H9 (cell line): ENCODE measurements around the gene GET4. TPM values are rescaled to one million over a fixed set of nuclear protein-coding genes. Genes with fewer than 3 reads are reported as not detected.

ENCODE experiments used
- DNase-seq: peaks from one replicate; pipeline ENCODE4 v3.0.0-alpha.2; 2017
- H2AFZ ChIP-seq: one replicate; pipeline ENCODE4 v1.6.1; 2013; ENCODE audit warnings: mild to moderate bottlenecking, low read length, control low read depth, moderate library complexity
- H2AK5ac ChIP-seq: 2 replicates; pipeline ENCODE4 v1.6.1; 2013; ENCODE audit warnings: low read length, control low read depth, mixed read lengths; ENCODE audit not compliant: insufficient read length
- H2BK120ac ChIP-seq: one replicate; pipeline ENCODE4 v1.6.1; 2013; ENCODE audit warnings: low read depth, mild to moderate bottlenecking, low read length, control low read depth, inconsistent platforms; ENCODE audit not compliant: poor library complexity, severe bottlenecking
- H2BK12ac ChIP-seq: 2 replicates; pipeline ENCODE4 v1.6.1; 2013; ENCODE audit warnings: low read length, control low read depth, mixed read lengths, low read depth; ENCODE audit not compliant: insufficient read length
- H2BK15ac ChIP-seq: 2 replicates; pipeline ENCODE4 v1.6.1; 2013; ENCODE audit warnings: low read depth, low read length, control low read depth
- H2BK20ac ChIP-seq: one replicate; pipeline ENCODE4 v1.6.1; 2013; ENCODE audit warnings: low read depth, mild to moderate bottlenecking, low read length, control low read depth, inconsistent platforms; ENCODE audit not compliant: poor library complexity, severe bottlenecking
- H2BK5ac ChIP-seq: 2 replicates; pipeline ENCODE4 v1.6.1; 2013; ENCODE audit warnings: low read length, control low read depth, mixed read lengths; ENCODE audit not compliant: insufficient read length
- H3K14ac ChIP-seq: 2 replicates; pipeline ENCODE4 v1.6.1; 2013; ENCODE audit warnings: low read length, control low read depth; ENCODE audit not compliant: insufficient read depth
- H3K18ac ChIP-seq: 2 replicates; pipeline ENCODE4 v1.6.1; 2013; ENCODE audit warnings: low read depth, mild to moderate bottlenecking, mixed read lengths, low read length, control low read depth; ENCODE audit not compliant: insufficient read length
- H3K23ac ChIP-seq: 2 replicates; pipeline ENCODE4 v1.6.1; 2013; ENCODE audit warnings: low read length, control low read depth, mixed read lengths, low read depth; ENCODE audit not compliant: insufficient read length
- H3K23me2 ChIP-seq: 2 replicates; pipeline ENCODE4 v1.6.1; 2013; ENCODE audit warnings: low read depth, mild to moderate bottlenecking, mixed read lengths, low read length, control low read depth; ENCODE audit not compliant: insufficient read length, poor library complexity, severe bottlenecking
- H3K27ac ChIP-seq: 2 replicates; pipeline ENCODE4 v1.5.1; 2013; ENCODE audit warnings: low read length, control low read depth, mixed read lengths, low read depth; ENCODE audit not compliant: insufficient read length
- H3K27me3 ChIP-seq: 2 replicates; pipeline ENCODE4 v1.6.1; 2013; ENCODE audit warnings: low read length, control low read depth, inconsistent platforms; ENCODE audit not compliant: insufficient read depth
- H3K4ac ChIP-seq: 2 replicates; pipeline ENCODE4 v1.6.1; 2013; ENCODE audit warnings: low read depth, mild to moderate bottlenecking, control low read depth, inconsistent platforms, low read length, moderate library complexity
- H3K4me1 ChIP-seq: 2 replicates; pipeline ENCODE4 v1.6.1; 2013; ENCODE audit warnings: low read length, control low read depth, inconsistent platforms; ENCODE audit not compliant: insufficient read depth
- H3K4me2 ChIP-seq: 2 replicates; pipeline ENCODE4 v1.6.1; 2013; ENCODE audit warnings: low read length, control low read depth, mixed read lengths; ENCODE audit not compliant: insufficient read length, insufficient read depth
- H3K56ac ChIP-seq: 2 replicates; pipeline ENCODE4 v1.6.1; 2013; ENCODE audit warnings: low read depth, mild to moderate bottlenecking, mixed read lengths, low read length, control low read depth; ENCODE audit not compliant: insufficient read length
- H3K79me1 ChIP-seq: 2 replicates; pipeline ENCODE4 v1.6.1; 2013; ENCODE audit warnings: low read depth, mild to moderate bottlenecking, moderate library complexity, low read length, control low read depth, inconsistent platforms; ENCODE audit not compliant: insufficient read depth, poor library complexity, severe bottlenecking
- H3K79me2 ChIP-seq: 2 replicates; pipeline ENCODE4 v1.6.1; 2013; ENCODE audit warnings: low read length, control low read depth, inconsistent platforms; ENCODE audit not compliant: insufficient read depth
- H3K9ac ChIP-seq: 2 replicates; pipeline ENCODE4 v1.6.1; 2013; ENCODE audit warnings: low read length, control low read depth, mixed read lengths; ENCODE audit not compliant: insufficient read length; ENCODE audit errors: extremely low read depth
- H3K9me3 ChIP-seq: one replicate; pipeline ENCODE4 v1.6.1; 2013; ENCODE audit warnings: low read depth, low read length, inconsistent platforms; ENCODE audit not compliant: control insufficient read depth
- H3T11ph ChIP-seq: one replicate; pipeline ENCODE4 v1.6.1; 2013; ENCODE audit warnings: mild to moderate bottlenecking, low read length, control low read depth, inconsistent platforms
- H4K20me1 ChIP-seq: one replicate; pipeline ENCODE4 v1.6.1; 2013; ENCODE audit not compliant: control insufficient read depth, insufficient read length, insufficient read depth
- H4K5ac ChIP-seq: 2 replicates; pipeline ENCODE4 v1.6.1; 2013; ENCODE audit warnings: low read depth, mild to moderate bottlenecking, mixed read lengths, low read length, control low read depth; ENCODE audit not compliant: insufficient read length
- H4K8ac ChIP-seq: replicated peaks from 2 replicates; pipeline ENCODE4 v1.6.1; 2013; ENCODE audit warnings: low read length, control low read depth, mixed read lengths, low read depth; ENCODE audit not compliant: insufficient read length
- H4K91ac ChIP-seq: 2 replicates; pipeline ENCODE4 v1.6.1; 2013; ENCODE audit warnings: low read depth, mild to moderate bottlenecking, moderate library complexity, mixed read lengths, low read length, control low read depth; ENCODE audit not compliant: insufficient read length
- H3K27ac Mint-ChIP-seq, 3 experiments: 2 replicates in 2 of 3; 3 replicates in 1 of 3; pipeline ENCODE4 v1.8.0; 2020 to 2021; ENCODE audit warnings: mixed read lengths in 3 of 3, mild to moderate bottlenecking in 1 of 3, moderate library complexity in 1 of 3
- H3K27me3 Mint-ChIP-seq: 2 replicates; pipeline ENCODE4 v1.8.0; 2021; ENCODE audit warnings: low read depth, mild to moderate bottlenecking, moderate library complexity, mixed read lengths
- H3K36me3 Mint-ChIP-seq, 3 experiments: 2 replicates in 2 of 3; 3 replicates in 1 of 3; pipeline ENCODE4 v1.8.0; 2020 to 2021; ENCODE audit warnings: low read depth in 3 of 3, mixed read lengths in 3 of 3; ENCODE audit not compliant: insufficient read depth in 1 of 3
- H3K4me1 Mint-ChIP-seq, 2 experiments: 2 replicates each; pipeline ENCODE4 v1.8.0; 2020; ENCODE audit warnings: mixed read lengths in 2 of 2
- H3K4me3 Mint-ChIP-seq, 2 experiments: 2 replicates in 1 of 2; 3 replicates in 1 of 2; pipeline ENCODE4 v1.8.0; 2020 to 2021; ENCODE audit warnings: mild to moderate bottlenecking in 2 of 2, mixed read lengths in 2 of 2, moderate library complexity in 1 of 2
- H3K9me3 Mint-ChIP-seq, 2 experiments: 2 replicates in 1 of 2; 3 replicates in 1 of 2; pipeline ENCODE4 v1.8.0; 2020; ENCODE audit warnings: mild to moderate bottlenecking in 2 of 2, mixed read lengths in 2 of 2, moderate library complexity in 1 of 2
- WGBS: extraction: QIAGEN DNeasy Blood & Tissue Kit; methylation state at CpG from one replicate; pipeline ENCODE4 v1.1.7; 2013; ENCODE audit warnings: missing lambda C conversion rate, low lambda C conversion rate, mixed read lengths; ENCODE audit not compliant: insufficient read length; ENCODE audit errors: extremely low coverage; 5-methylcytosine and 5-hydroxymethylcytosine counted together
- total RNA-seq: library from RNA; stranded (reverse); gene quantifications from 2 replicates; pipeline ENCODE4 v1.2.1, GENCODE V29; 2021
- TF ChIP-seq, protein P1 (sequence below): fragments of 200-600 bp; sonication (generic); conservative IDR thresholded peaks from 3 replicates; pipeline ENCODE4 v1.8.0; 2021; ENCODE audit warnings: antibody characterized with exemption, mild to moderate bottlenecking

Gene GET4
- total RNA-seq, 1 experiment from 2014 or later: 70.2 TPM

DNA sequence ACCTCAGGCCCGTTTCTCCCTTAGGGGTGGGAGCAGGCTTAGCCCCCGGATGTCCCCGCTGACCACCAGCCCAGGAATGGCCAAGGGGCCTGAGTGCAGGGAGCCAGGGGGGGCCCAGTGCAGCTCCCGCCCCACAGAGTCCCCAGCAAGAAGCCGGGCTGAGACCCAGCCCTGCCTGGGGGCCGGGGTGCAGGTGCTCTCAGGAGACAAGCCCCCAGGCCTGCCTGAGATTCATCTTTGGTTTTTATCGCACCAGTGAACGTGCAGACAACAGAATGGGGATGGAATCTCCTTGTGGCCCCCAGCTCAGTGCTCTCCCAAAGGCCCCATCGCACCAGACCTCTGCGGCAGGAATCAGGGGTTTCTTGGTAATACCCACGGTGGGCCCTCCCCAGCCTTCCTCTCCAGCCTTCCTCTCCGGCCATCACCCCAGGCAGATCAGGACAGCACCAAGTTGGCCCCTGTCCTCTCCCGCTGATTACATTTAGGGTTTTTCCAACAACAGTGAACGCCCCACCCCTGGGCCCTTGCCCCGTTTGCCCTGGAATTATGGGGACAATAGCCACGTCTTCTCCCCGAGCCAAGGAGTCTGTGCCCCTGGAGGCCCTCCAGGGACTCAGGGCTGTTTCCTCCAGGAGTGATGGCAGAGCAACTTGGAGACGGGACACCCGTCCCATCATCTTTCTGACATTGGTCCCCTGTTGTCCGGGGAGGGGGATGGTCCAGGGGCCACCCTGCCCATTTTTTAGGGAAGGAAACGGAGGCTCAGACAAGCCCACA, 55.7 kb downstream of the GET4 start:
- WGBS: no CpG with 5 or more reads among the region's 21 CpGs
- H3K27ac Mint-ChIP-seq: no peak overlapping the region; a peak in 1 of 7 replicates
- no peak overlapping the region for H3K4ac ChIP-seq
- H3K9ac ChIP-seq: no peak overlapping the region
- no peak overlapping the region for H3K18ac ChIP-seq
- H3K27ac ChIP-seq: no peak overlapping the region
- no peak overlapping the region for H4K5ac ChIP-seq
- no peak overlapping the region for H2AFZ ChIP-seq
- no peak overlapping the region for H2BK5ac ChIP-seq
- H3K23ac ChIP-seq: no peak overlapping the region
- no peak overlapping the region for H4K8ac ChIP-seq
- no peaks in the 10 kb centered on the region for H3K79me2 ChIP-seq
- H2BK15ac ChIP-seq: no peak overlapping the region
- H3K4me1 Mint-ChIP-seq: peaks cover 4 to 5% of the 10 kb centered on the region in 2 experiments; a peak in 2 of 4 replicates
- no peaks in the 10 kb centered on the region for H3K4me1 ChIP-seq
- TF ChIP-seq, protein P1, sequence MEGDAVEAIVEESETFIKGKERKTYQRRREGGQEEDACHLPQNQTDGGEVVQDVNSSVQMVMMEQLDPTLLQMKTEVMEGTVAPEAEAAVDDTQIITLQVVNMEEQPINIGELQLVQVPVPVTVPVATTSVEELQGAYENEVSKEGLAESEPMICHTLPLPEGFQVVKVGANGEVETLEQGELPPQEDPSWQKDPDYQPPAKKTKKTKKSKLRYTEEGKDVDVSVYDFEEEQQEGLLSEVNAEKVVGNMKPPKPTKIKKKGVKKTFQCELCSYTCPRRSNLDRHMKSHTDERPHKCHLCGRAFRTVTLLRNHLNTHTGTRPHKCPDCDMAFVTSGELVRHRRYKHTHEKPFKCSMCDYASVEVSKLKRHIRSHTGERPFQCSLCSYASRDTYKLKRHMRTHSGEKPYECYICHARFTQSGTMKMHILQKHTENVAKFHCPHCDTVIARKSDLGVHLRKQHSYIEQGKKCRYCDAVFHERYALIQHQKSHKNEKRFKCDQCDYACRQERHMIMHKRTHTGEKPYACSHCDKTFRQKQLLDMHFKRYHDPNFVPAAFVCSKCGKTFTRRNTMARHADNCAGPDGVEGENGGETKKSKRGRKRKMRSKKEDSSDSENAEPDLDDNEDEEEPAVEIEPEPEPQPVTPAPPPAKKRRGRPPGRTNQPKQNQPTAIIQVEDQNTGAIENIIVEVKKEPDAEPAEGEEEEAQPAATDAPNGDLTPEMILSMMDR: no peak
- H3K36me3 Mint-ChIP-seq: no peaks in the 10 kb centered on the region; a peak in 1 of 7 replicates
- H3K9me3 Mint-ChIP-seq: no peaks in the 10 kb centered on the region; a peak in 1 of 5 replicates
- no peak overlapping the region for H2BK20ac ChIP-seq
- H3K14ac ChIP-seq: no peak overlapping the region; the same call in 1 of the 2 replicates
- no peak overlapping the region for H3K4me3 Mint-ChIP-seq
- H3K56ac ChIP-seq: no peak overlapping the region
- H3K27me3 ChIP-seq: no peaks in the 10 kb centered on the region
- no peak overlapping the region for H3T11ph ChIP-seq
- no peaks in the 10 kb centered on the region for H3K9me3 ChIP-seq
- no peak overlapping the region for H3K4me2 ChIP-seq
- no peak overlapping the region for H2BK12ac ChIP-seq
- H4K91ac ChIP-seq: no peak overlapping the region
- no peak overlapping the region for H2AK5ac ChIP-seq
- H3K27me3 Mint-ChIP-seq: no peaks in the 10 kb centered on the region
- no peak overlapping the region for H2BK120ac ChIP-seq
- H4K20me1 ChIP-seq: no peaks in the 10 kb centered on the region
- no peaks in the 10 kb centered on the region for H3K23me2 ChIP-seq
- DNase-seq: no peak
- H3K79me1 ChIP-seq: no peaks in the 10 kb centered on the region
